Activated CD4-positive, CD25-positive, alpha-beta regulatory T cell (primary cell): Measurements from ENCODE around the gene GPER1.
"Not testable (repeated sequence)": the region's sequence is repeated elsewhere in the genome, so short reads cannot be mapped to it uniquely, and the experiment has no call there.

ENCODE experiments used
- DNase-seq, 4 experiments: peaks; one replicate each; lab custom pipeline; 2025; lab: John Stamatoyannopoulos, UW

GPER1 gene

DNA sequence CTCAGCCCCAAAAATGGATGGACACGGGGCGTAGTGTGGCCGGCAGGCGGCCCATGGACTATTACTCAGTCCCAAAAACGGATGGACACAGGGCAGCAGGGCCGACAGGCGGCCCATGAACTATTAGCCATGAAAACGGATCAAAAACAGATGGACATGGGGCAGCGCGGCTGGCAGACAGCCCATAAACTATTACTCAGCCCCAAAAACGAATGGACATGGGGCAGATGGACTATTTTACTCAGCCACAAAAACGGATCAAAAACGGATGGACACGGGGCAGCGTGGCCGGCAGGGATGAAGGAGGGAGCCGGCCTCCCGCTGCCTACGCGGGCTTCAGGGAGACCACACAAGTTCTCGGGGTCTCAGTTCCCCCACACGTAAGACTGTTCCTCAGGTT is 32.9 kb downstream of the GPER1 start:
- no peak for DNase-seq

DNA sequence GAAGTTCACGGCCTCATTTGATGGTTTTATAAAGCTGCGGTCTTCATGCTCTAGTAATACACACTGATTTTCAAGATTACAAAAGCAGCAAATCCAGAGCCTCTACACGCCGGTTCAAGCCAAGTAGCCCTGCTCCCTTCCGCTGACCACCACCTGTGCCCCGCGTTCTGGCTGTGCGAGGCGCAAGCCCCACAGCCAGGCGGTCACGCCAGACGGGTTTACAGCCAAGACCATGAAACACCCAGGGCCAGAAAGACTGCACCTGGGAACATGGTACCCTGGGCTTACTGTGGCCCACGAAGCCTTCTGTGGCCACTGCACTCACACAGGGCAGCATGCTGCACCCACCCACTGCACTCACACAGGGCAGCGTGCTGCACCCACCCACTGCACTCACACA is 33.6 kb downstream of the GPER1 start:
- DNase-seq = no peak

DNA sequence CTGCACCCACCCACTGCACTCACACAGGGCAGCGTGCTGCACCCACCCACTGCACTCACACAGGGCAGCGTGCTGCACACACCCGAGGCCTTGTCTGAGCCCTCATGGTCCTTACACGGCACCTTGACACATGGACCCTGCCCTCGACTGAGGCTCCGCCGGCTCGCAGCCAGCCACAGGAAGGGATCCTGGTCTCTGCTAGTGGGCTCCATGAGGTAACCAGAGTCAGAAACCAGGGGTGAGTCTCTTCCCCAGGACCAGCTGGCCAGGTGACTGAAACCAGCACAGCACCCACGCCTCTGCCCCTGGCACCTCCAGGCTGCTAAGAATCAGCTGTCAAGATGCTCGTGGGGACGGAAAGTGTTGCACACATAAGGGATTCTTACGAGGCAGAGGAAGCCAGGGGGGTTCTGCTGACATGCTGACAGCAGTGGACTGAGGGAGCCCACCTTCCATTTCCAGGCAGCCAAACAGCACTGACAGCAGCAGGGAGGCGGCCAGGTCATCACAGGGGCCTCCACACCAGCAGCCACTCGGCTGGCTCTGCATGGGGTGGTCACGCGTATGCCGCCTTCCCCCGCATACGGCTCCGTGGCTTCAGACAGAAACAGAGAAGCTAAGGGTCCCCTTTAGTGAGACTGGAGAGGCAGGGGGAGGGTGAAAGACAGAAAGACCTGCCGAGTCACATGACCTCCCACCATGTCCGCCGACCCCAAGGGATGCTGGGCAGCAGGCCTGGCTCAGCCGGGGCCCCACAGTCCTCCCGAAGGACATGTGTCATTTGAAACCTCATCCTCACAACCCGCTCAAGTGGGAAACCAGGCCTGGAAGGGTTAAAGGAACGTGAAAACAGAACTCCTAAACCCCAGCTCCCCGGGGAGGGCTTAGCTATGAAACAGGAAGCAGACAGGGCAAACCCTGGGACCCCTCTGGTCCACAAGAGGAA is 34.2 kb downstream of the GPER1 start:
- no peak for DNase-seq

DNA sequence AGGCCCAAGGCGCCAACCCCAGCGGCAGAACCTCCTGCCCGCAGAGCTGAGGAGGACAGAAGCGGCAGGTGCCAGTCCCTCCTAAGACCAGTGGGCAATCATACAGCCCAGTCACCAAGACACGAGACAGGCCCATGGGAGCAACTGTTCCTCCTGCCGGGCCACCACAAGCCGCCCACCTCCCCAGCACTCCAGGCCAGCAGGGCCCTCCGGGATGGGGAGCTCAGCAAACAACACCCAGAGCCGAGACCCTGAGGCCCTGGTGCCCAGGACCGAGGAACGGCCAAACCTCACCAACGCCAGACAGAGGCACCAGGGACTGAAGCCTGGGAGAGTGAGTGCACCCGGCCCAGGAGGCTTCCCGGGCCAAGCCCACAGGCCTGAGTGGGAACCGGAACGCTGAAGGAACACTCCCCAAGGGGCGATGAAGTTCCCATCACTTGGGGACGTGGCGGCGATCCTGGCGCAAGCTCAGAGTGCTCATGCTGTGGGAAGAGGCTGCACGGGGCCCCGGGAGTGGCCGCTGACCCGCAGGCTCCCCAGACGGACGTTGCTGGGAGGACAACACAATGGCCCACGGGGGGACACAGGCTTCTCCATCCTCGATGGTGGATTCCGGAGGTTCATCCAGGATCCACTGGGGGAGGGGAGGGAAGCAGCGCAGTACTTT is 35.1 kb downstream of the GPER1 start:
- no peak for DNase-seq

DNA sequence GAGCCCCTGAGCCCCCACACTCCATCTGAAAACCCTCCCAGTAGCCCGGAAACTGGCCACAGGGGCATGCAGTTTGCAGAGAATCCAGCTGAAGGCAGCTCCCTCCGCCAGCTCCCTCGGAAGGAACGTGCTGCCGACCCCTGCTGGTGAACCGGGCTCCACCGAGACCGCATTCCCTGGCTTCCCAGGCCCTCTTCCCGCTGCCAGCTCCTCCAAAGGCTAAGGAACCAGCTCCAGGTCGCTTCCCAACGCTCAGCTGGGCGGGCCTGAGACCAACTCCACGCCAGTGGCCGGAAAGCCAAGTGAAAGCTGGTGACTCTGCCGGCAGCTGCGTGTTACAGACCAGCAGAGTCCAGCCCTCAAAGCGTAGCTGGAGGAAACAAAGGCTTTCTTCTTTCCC is 35.8 kb downstream of the GPER1 start:
- DNase-seq = no peak

DNA sequence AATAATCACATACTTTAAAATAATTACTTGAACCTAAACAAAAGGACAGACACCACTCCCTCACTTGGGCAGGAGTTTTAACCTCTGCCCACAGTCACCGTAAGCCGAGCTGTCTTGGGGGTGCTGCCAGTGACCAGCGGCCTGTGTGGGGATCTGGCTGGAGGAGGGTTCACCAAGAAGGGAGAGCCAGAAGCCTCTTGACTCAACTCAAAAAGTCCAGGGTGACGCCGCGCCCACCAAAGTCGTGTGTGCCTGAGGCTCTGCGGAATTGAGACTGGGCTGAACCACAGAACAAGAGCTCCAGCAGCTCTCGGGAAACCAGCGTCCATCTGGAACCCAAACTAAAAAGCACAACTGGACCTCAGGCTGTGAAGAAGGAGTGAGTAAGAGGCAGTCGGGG is 36.3 kb downstream of the GPER1 start:
- no peak for DNase-seq

DNA sequence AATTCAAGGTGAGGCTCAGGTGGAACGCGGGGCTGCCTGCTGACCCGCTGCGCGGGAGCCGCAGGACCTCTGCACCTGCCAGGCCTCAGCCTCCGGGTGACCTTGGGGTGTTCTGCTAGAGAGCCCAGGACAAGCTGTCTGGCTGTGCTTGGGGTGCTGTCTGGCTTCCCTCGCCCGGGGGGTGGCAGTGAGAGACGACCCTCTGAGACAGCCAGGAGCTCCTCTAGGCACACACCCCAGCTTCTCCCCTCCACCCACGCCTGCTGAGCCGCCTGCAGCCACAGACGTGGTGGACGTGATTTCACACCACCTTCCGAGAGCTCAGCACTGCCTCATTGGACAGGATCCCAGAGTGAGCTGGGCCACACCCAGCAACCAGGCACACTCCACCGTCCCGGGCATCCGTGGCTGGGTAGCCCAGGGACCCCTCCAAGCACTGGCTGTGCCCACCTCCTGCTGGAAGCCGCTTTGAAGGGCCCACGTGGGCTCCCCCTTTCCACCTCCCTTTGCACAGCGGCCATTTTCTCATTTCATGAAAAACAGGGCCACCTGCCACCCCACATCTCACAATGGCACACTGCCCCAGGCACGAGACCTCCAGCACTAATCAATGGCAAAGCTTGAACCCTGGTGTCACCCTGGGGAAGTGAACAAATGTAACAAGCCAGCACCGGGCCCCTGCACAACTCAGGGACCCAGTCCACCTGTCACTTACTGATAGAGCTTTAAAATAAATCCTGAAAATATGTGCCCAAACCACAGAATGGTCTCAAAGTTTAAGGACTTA is 37.1 kb downstream of the GPER1 start:
- DNase-seq = no peak

DNA sequence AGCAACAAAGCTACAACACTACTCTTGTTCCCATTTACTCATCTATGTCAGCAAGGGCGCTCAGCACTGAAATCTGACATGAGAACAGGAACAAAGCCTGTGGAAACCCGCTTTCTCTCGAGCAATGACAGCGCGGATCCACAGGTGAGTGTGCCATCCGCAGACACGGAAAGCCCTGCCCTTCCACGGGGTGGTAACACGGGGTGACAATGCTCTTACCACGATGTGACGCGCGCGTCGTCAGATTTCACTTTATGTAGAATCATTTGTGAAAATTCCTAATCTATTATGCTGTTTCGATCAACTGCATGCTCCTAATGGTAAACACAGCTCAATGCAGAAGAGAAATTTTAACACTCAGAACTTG is 37.7 kb downstream of the GPER1 start:
- no peak for DNase-seq

DNA sequence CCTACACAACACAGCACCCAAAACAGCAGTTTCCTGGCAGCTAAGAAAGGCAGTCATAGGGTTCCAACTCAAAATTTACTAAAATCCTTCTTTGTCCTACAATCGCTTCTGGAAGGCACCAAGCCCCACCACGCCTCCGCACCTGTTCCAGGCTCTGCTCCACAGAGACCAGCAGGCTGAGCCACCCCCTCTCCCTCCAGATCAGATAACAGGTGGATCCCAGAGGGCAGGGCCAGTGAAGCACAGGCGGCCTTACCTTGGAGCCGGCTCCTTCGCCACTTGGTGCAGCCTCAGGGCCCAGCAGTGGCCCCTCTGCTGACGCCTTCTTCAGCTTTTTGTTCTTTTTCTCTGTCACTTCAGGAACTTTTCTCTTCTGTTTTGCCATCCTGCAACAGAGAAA is 39.1 kb downstream of the GPER1 start:
- DNase-seq = no peak

DNA sequence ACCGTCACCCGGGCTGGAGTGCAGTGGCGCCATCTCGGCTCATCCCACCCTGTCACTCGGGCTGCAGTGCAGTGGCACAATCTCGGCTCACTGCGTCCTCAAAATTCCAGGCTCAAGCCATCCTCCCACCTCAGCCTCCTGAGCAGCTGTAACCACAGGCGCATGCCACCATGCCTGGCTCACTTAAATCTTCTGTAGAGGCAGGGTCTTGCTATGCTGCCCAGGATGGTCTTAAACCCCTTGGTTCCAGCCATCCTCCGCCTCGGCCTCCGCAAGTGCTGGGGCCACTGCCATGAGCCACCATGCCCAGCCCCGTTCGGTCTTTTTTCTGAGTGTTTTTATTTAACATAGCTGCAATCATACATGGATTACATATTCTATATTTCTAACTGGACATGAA is 41.5 kb downstream of the GPER1 start:
- DNase-seq = no peak

DNA sequence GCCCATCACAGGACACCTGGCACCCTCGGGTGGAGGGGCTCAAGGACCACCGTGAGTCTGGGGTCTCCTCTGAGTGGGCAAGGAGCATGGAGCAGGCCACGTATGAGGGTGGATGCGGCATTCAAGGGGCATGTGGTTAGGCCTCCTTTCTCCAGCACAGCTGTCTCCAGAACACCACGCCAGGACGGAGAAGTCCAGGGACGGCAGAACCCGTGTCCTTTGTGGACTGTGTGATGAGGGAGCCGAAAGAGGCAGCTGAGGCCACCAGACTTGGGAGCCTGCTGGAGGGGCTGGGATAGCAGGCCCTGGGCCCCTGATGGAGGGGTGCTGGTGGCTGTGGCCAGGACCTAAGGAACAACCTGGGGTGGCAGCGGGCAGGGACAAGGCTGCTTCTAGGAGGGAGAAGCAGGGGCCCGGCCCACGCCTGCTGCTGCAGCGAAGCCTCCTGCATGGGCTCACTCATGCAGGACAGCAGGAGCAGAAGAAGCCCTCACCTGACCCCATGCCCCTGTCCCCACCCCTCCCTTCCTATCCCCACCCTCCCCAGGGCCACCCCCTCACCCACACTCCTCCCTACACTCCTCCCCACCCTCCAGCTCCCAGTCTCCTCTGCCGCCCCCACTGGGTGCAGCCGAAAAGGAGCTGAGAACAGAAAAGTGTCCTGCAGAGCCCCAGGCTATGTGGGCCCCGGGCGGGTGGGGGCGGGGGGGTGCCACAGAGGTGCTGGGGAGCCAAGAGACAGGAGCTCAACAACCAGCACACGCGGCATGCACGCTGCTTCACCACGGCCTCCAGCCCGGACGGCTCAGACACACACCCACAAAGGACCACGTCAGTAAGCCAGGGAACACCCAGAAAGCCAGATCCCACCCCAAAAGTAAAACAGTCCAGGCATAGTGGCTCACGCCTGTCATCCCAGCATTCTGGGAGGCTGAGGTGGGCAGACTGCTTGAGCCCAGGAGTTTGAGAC is 42.4 kb downstream of the GPER1 start:
- DNase-seq = no peak

DNA sequence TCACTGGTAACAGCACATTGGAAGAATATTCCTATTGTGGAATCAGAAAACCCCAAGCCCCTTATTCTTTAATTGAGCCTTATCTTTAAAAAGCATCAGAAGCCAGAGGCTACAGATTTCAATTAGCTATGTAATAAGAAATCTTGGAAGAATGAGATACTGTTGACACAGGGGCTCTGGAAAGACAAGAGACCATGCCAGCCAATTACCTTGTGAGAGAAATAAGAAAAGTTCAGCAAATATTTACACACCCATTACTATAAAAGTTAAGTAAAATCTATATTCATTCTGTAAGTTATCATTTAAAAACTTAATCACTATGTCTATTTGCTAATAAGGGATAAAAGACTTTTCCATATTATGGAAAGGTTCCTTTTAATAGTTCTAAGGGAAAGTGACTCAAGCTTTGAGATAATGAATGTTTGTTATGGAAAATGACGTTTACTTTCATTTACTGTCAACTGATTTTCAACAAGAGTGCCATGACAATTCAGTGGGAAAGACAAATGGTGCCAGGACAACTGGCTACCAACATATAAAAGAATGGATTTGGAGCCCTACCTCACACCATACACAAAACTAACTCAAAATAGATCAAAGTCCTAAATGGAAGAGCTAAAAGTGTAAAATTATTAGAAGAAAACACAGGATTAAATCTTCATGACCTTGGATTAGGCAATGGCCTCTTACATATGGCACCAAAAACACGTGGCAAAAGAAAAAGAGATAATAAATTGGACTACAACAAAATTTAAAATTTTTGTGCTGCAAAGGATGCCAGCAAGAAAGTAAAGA is 43.8 kb downstream of the GPER1 start:
- no peak for DNase-seq

DNA sequence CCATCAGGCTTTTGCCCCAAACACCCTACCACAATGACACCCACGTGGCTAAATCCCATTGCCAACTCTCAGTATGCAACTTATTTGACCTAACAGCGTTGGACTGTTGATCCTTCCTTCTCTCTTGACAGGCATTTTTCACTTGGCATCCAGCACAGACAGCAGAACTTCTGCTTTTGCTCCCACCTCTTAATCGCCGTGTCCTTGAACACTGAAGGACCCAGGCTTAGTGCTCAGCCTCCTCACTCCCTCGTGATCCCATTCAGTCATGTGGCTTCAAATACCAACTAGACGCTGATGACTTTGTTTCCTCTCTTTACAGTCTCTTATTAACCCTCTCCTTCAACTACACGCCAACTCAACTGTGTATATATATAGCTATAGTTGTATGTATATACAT is 47.0 kb downstream of the GPER1 start:
- no peak for DNase-seq

DNA sequence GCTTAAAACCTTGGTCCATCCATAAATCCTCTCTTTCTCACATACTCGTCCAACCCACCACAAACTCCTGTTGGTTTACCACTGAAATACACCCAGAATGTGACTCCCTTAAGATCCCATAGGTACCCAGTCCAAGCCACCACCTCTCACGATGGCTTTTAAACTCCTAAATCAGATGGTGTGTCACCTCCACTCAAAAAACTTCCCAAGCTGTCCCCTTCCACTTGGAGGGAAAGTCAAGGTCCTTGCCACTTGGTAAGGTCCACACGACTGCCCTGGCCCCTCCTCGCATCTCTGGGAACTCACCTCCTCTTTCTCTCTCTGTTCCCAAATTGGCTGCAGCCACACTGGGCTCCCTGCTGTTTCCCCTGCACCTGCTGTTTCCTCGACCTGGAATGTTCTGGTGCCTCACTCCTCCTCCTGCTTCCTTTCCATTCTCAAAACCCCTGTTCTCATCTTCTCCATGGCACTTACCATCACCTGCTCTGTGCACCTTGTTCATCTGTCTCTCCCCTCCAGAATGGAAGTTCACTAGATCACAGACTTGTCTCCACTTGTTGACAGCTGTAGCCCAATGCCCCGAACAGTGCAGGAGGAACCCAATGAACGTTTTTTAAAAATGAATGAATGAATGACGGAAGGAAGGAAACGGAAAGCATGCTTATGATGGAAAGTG is 49.1 kb downstream of the GPER1 start:
- no peak for DNase-seq

DNA sequence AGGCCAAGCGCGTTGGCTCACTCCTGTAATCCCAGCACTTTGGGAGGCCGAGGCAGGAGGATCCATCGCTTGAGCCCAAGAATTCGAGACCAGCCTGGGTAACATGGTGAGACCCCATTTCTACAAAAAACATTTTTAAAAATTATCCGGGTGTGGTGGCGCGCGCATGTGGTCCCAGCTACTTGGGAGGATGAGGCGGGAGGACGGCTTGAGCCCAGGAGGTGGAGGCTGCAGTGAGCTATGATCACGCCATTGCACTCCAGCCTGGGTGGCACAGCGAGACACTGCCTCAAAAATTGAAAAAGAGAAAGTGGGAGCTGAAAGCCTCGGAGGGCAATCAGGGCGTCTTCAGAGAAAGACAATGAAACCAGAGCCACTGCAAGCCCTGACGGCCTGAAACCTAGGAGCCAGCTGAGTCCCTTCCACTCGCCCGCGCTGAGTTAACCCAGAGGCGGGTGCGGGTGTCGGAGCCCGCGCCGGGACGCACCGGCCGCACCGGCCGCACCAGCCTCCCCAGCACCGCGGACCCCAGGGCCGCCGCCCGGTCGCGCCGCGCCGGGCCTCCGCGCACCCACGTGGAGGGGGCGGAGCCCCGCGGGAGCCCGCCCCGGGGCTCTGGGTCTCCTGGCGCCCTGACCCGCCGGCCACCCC is 49.7 kb downstream of the GPER1 start:
- no peak for DNase-seq

DNA sequence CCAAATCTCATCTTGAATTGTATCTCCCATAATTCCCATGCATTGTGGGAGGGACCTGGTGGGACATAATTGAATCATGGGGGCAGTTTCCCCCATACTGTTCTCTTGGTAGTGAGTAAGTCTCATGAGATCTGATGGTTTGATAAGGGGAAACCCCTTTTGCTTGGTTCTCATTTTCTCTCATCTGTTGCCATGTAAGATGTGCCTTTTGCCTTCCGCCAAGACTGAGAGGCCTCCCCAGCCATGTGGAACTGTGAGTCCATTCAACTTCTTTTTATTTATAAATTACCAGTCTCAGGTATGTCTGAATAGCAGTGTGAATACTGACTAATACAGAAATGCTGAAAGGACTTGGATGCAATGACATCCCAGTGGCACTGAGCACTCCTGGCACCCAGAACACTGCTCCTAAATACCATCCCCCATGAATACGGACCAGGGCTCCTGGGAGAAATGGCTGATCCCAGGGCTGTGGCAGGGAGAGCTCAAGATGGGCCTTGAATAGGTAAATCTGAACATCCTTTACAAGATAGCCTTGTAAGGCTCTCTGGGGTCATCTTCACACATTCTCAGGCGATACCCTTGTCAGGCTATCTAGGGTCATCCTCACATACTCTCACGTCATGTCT is 52.7 kb downstream of the GPER1 start:
- DNase-seq = no peak

DNA sequence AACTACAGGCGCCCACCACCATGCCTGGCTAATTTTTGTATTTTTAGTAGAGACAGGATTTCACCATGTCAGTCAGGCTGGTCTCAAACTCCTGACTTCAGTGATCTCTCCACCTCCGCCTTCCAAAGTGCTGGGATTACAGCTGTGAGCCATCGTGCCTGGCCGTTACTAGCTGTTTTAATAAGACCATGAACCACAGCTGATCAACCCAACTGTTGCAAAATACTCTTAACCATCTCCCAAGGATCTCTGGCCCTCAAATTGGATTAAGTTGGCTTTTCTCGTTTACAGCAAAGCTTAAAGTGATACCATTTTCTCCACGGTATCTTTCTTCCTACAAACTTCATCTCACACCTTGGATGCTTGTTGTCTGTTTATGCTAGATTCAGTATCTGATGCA is 53.7 kb downstream of the GPER1 start:
- no peak for DNase-seq

DNA sequence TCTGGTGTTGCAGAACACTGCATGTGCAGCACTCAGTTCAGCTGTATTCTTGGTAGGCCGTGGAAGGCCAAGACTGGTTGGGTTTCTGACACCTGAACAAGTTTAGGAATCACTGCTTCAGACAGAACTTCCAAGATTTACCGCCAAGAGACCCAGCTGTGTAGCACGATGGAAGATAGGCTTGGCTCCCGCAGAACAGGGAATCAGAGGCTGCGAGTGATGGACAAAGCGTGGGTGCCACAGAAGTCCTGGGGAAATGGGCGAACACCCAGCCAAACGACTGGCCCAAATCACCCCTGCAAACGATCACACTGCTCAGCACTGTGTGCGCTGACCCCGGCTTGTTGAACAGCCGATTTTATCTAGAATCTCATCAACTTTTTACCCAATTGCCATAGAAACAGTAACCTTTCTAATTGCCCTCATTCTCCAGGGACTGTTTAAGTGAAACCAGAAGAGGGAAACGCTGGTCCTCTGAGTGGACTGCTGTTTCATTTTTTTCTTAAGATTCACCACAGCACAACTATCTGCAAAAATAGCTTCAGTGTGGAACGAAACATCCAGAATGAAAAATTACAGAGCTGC is 54.2 kb downstream of the GPER1 start:
- DNase-seq = no peak

DNA sequence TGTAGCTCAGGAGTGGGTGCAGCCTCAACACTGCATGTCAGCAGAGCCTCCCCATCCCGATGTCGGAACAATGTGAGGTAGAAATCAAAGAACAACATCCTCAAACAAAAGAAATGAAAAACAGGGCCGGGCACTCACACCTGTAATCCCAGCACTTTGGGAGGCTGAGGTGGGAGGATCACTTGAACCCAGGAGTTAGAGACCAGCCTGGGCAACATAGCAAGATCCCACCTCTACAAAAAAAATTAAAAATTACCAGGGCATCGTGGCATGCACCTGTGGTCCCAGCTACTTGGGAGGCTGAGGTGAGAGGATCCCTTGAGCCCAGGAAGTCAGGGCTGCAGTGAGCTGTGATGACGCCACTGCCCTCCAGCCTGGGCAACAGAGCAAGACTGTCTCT is 55.1 kb downstream of the GPER1 start:
- not testable (repeated sequence) for DNase-seq
